GM18502 (cell line): ENCODE results near the gene SUGCT.

Experiments
- ATAC-seq: cut with Tn5 transposase; IDR thresholded peaks from one replicate; pipeline ENCODE4 v1.9.1; 2021; ENCODE audit warnings: mild to moderate bottlenecking; ENCODE audit not compliant: unreplicated experiment, poor library complexity

The SUGCT gene

DNA sequence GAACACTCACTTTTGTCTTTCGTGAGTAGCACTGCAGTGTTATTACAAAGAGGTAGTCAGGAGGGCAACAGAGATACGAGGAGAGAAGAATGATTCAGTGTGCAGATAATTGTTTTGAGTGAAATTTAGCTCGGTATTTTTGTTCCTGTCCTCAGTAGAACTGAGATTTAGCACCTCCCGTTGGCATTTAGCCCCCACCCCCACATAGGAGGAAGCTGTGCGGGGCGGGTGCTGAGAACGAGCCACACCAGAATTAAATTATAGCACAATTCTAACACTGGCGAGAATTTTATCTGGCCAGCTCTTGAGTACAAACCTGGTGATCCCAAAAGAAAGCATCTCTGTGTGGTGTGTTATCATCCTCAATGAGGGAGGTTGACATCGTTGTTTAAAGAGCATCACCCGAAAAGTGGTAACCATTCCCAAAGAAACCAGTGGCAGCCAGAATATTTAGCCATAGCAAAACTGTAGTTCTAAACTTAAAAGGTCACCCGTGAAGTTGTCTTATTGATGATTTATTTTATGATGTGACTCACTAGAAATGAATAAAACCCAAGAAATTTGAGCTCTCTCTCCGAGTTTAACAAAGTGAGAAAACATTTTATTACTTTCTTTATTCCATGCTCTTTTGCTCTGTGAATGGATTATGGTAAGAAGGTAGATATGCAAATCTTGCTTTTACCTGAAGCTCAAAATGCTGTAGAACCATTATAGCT, 612.2 kb downstream of the SUGCT start:
- no peak for ATAC-seq

DNA sequence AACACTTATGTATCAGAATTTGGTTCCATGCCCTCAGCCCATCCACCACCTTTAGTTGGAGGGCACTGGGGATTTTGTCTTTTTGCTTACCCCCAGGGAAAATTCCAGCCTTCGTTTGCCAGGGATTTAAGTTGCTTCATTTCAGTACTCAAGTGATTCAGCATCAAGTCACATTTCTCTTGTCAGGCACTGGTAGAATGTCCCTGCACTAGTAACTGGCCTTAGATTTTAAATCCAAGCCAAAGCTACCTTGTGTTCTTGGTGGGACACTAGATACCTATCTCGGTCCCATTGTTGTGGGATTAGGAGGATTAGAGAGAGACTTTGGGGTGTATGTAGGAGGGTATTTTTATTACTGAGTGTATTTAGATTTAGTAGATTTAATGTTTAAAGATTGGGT, 613.1 kb downstream of the SUGCT start:
- no peak for ATAC-seq

DNA sequence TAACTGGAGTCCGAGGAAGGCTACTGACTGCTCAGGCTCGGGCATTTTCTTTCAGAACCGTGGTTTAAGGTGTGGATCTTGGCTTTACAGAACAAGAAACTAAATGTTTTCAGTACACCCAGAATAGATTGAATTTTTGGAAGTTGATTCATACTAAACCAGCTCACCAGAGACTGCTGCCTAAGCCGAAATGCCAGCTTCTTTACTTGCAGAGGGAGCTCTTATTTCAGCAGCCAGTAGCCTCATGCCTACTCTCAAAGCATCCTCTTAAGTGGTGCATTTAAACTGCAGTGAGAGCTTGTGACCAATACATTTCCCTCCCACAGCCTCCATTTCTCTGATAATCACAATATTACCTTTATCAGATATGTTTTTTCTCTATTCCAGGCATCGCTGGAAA, 615.1 kb downstream of the SUGCT start:
- no peak for ATAC-seq

DNA sequence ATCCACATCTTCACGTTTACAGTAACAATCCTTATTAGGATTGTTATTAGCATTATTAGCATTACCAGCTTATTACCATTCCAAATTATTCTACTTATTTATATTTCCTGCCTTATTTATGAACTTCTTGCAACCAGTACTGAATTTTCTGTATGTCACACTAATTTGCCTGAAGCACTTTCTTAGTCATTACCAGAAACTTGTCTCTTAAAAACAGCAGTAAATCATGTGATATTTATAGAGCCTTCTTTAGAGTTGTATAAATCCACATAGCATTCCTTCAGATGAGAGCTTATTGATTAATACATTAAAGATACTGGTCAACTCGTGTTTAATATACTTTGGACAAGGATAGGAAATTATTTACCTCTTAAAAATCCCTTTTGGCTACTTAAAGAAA, 618.6 kb downstream of the SUGCT start:
- ATAC-seq, result no peak

DNA sequence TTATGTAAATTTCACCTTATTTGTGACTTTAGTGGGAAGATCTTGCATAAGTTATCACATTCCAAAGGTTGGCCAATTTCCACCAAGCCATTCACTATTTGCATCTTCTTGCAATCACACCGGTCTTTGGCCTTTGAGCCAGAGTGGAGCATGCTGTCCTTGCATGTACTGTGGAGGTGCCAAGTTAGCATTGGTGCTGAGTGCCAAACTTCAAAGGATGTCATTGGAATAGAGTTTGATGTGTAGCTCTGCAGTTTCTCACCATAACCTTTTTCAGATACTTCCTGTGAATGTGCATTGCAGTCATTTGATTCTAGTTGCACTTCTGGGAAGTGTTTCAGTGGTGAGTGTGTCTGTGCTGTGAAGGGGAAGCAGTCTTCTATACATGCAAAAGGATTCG, 620.6 kb downstream of the SUGCT start:
- no peak for ATAC-seq

DNA sequence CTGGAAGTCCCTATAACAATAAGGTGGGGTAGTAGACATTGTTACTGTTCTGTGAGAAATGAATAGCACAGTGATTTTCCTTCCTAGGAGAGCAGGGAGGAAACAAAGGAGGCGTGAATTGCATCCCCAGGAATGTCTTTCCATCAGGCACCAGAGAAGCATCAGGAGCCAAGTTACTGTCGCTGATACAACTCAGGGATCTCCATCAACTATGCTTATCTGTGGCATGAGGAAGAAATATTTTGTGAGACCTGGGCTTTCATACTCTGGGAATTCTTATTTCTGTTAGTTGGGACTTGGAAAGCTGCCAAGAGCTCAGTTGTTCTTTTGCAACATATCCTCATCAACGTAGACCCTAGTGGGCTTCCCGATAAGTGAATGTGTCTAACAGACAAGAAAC, 622.3 kb downstream of the SUGCT start:
- no peak for ATAC-seq

DNA sequence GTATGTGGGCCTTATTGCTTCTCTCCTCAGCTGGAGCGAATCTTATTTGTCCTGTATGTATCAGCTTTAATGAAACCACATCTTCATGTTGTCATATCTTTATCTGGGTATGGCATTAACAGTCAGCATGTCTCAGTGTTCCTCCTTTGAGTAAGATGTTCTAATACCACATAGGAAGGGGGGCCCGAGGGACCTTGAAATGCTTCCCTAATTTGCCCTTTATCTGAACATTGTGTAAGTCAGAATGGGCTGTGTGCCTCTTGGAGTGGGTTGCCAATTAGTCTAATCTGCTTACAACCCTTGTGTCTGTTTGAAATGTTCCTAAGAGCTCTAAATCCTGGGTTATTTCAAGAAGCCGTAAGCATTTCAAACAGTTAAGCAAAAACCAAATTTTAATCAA, 623.8 kb downstream of the SUGCT start:
- no peak for ATAC-seq

DNA sequence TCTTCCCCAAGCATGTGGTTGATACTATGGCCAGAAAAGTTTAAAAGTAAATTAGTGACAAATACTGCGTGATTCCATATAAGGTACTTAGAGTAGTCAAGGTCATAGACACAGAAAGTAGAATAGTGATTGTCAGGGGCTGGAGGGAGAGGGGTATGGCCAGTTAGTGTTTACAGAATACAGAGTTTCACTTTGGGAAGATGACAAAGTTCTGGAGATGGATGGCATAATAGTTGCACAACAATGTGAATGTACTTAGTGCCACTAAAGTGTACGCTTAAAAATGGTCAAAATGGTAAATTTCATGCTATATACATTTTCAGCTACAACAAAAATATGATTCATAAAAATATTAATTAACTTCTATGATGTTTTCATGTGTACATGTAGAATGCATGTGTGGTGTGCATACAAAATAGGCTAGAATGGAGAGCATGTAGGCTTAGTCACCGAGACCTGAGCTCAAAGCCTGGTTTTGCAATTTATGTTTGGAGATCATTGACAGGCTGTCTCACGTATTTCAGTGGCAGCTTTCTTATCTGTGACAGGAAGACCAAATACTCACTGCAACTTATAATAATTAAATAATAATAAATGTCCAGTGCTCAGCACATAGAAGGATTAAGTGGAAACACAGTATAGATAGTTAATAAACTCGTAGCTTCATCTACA, 625.6 kb downstream of the SUGCT start:
- no peak for ATAC-seq

DNA sequence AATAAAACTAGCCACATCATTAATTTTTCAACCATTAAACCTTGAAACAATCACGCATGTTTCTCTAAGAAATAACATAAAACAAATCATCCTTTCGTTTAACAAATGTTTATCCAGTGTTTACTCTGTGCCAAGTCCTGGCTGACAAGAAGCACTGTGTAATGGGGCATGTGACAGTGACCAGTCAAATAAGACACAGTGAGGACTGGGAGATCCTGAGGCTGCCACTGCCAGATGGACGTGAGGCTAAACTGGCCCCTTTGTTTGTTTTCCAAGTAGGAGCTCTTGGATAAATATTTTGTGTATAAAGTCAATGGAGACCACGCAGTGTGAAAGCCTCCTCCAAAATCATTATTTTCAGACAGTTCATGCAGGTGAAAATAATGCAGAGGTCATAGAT, 626.2 kb downstream of the SUGCT start:
- no peak for ATAC-seq

DNA sequence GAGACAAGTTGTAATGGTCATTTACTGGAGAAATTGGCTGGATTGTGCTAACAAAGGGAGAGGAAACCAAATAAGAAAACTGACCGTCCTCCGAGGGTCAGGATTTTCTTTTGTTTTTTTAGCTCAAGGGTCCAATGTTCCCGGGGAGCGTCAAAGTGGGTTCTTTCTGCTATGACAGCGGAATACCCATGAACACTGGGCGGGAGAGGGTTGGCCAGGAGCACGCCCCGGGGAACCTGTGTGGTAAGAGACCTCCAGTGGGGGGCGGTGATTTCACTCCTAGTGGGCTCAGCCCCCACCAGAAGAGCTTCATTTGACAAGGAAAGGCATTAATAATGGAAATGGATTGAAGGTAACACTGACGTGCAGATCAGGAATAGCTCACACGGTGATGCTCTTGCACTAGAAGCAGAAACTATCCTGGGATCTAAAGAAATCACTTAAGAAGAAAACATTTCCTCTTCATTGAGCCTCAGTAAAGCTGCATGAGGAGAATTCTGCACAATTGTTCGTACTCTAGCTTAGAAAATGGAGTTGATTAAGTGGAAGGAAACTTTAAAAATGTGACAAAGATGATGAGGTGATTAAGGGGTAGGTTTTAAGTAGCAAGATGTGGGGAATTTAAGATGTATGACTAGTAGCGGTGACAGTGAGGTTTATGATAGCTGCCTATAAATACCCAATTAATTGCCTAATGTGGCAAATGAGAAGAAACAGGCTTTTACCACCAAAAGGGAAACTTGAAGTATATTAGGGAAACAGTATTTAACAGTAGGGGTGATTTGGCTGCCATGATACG, 627.2 kb downstream of the SUGCT start:
- no peak for ATAC-seq

DNA sequence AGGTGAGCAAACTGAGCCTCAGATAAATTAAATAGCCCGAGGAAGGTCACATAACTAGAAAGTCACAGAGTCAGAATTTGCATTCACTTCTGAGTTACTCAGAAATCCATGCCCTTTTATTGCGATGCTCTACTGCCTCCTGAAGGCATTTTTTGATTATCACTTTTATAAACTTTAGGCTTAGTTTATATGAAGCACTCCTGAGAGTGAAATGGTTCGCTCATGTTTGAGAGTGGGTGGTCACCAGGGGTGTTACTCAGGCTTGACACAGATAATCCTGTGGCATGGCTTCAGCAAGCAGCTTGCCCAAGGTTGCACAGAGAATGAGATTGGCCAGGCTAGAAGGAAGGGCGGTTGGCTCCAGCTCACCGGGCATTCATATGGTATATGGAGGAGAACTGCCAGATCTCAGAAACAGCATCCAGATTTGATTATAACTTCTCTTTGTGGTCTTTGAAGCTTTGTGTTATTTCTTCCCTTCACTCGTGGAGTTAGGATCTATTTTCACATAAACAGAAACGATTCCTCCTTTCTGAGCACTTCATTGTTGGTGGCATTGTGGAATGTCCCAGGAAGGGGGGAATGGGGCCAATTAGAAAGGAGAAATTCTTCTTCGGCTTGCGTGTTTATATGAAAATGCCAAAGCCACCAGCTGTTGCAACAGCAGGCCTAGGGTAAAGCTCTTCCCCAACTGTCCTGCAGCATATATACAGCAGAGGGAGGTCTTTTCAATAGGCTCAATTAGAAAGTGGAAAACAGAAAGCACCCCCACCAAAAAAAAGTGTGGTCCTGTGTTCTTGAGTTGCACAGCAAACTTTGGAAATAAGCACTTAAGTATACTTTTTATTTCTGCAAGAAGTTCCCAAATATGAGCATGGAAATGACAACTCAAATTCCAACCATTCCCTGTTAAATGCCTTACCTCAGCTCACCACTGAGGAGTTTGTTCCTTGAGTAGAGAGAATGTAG, 628.8 kb downstream of the SUGCT start:
- ATAC-seq, result no peak

DNA sequence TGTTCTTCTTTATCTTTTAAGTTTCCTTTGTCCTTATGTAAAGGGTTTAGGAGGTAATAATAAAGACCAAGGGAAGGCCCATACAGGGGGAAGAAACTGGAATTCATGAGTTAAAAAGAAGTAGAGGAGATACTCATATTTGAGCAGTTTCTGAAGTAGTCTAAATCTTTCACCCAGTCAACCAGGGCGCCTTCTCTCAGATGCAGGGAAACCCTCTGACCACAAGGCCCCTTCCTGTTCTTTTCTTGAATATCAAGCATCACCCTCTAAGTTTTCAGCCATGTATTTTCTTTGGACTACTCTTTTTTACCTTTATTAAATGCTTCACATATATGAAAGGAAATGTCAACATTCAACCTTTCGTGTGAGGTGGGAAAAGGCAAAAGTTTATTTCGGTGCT, 630.8 kb downstream of the SUGCT start:
- ATAC-seq, result no peak

DNA sequence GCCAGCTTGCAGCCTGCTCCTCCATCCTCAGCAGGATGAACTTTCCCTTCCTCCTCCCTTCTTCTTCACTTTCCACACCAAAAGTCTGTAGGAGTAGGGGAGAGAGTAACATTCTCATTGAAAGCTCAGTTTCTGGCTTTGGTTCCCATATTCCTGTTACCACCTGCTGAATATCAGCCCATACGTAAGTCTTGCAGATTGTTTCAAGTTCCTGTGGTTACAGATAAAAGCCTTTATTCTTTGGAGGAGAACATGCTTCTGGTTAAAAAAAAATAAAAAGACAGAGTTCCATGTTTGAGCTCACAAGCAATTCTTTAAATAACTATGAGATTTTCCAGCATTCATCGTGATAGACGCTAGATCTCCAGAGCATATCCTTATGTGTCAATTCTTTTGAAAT, 637.3 kb downstream of the SUGCT start:
- ATAC-seq, result no peak

DNA sequence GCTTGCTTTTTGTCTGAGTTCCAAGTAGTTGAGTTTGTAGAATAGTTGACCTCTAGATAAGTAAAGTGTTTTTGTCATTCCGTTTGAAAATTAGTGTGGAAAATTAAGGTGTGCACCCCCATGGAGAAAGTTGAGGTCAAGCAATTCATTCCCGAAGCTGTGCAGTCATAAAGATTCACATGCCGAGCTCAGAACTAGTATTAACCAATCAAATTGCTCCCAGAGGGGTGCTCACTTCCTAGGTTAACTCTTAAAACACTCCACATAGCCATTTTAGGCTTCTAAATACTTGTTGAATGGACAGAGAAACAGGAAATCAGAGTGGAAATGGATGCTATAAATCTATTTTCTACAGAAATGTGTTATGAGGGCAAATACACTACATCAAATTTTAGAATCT, 638.9 kb downstream of the SUGCT start:
- no peak for ATAC-seq

DNA sequence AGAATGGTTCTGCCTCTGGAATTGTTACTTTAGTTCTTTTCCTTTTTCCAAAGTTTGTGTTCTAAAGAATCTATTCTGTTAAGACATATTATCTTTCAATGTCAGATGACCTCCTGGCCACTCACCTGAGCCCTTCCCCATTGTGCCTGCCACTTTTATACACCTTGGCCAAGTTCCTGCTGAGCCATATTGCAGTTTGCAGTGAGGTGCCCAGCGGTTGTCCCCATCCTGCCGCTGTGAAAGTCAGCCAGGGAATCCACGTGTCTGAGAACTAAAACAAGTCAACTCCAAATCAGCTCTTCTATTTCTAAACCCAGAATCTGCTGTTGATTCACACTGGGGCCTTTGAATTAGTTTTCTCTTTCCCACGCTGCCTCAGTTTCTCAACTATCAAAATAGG, 641.1 kb downstream of the SUGCT start:
- no peak for ATAC-seq

DNA sequence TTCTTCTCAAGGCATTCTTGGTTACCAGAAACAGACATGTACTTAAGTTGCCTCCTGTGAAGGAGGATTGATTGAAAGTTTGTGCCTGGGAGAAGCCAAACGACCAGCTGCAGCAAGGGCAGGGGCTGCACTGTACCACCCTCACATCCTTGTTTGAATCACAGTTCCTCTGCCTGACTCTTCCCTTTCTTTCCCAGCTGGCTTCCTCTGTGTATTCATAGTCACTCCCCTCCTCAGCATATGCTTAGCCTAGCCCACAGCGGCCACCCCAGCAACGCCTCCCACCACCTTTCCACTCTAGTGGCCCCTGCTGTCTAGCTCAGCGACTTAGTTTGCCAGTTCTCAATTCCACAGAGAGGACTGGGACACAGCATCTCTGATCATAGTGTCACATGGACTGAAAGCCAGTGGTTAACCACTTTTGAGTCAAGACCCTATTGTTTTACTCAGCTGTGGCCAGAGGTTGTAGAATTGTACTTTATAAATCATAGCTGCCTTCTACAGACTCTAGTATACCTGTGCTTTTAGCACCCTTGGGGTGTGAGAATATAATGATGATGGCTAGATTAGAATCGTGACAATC, 643.0 kb downstream of the SUGCT start:
- ATAC-seq, result no peak

DNA sequence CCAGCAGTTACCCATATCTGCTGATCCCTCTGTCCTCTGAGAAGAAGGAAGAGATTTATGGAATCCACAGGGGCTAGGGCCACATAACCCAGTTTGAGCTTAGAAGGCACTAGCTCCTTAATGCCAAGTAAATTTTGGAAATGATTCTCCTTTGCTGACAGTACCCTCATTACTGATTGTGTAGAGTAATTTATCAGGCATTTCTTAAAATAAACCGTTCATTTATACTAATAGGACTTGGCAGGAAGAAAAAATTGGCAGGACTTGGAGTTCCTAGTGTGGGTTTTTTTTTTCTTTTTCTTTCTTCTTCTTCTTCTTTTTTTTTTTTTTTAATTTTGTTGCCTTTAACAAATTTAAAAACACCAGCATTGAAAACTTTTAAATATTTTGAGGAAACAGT, 645.7 kb downstream of the SUGCT start:
- ATAC-seq, result no peak

DNA sequence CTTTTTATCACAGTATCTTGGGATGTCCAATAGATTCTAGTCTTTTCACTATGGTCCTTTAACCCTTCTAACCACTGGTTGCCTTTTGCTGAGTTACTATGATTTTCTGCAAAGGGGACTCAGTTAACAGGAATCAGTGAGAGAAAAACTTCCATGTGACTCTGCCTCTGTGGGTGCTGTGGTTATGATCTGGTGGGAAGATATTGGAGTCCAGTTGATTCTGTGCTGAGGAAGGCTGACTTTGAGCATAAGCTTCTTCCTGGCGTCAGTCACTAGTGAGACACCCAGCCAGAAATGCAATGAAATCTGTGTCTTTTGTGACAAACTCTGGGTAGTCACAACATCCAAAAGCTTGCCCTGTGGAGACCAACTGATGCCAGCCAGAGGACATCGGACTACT, 648.0 kb downstream of the SUGCT start:
- no peak for ATAC-seq

DNA sequence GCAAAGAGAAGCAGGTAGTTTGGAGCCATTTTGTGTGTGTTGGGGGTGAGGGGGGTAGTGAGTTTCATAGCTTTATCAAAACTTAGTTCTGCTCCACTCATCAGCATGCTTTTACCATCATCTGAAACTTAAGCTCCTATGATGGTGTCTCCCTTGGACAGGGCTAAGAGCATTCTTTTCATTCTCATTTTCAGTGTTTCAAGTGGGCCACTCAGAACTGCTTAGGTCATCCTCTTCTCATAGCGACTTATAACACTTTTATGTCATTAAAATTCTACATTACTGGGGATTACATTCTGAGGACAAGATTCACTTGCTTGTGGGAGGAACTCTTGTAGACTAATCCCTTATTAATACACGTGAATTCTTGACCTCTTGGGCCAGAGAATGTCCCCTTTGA, 649.4 kb downstream of the SUGCT start:
- ATAC-seq, result no peak

DNA sequence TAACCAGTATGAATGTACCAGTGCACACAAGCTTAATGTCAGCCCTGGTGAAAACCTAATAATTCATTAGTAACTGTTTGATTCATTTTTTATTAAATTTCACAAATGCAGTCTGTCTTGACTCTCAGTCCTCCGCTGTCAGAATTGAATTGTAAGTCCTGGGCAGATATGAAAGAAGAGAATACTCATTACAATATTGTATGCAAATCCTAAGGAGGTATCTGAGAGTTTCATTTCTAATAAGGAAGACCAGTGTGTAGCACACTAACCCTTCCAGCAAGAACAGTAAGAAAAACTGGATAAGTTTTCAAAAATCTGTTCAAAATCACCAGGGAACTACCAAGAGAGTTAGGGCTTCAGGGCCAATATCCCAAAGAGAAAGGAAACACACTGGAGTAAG, 652.1 kb downstream of the SUGCT start:
- peak; percentile 63 for ATAC-seq
